ENCODE data around the gene FGFR2.

FGFR2 gene

GRCh38 chr10:121530481-121531075 is 67.7 kb downstream of the FGFR2 start:
- Histone ChIP-seq H3K27ac (ENCODE audit: low read depth, low read length) (no peak overlapping the region), H3K4me1 (ENCODE audit: control insufficient read depth, low read length) (no peaks in the 10 kb centered on the region), H3K4me3 (ENCODE audit: low read length) (no peak overlapping the region), H3K9me2 (replicated peaks; ENCODE audit: control insufficient read depth, low read length) (no peaks in the 10 kb centered on the region), H4K20me1 (ENCODE audit: control insufficient read depth, insufficient read depth, low read depth, low read length) (no peaks in the 10 kb centered on the region), H3K27me3 (ENCODE audit: control insufficient read depth, low read length) (no peaks in the 10 kb centered on the region), H3K36me3 (ENCODE audit: control insufficient read depth, low read length) (no peaks in the 10 kb centered on the region), H3F3A (ENCODE audit: control insufficient read depth, insufficient read depth) (no peaks in the 10 kb centered on the region), H3K4me2 (ENCODE audit: low read length) (no peak overlapping the region), H3K79me2 (ENCODE audit: control insufficient read depth, low read length) (no peaks in the 10 kb centered on the region), H3K9me3 (ENCODE audit: control insufficient read depth, insufficient read depth, low read length) (no peaks in the 10 kb centered on the region)
- TF ChIP-seq CTCF (IDR thresholded peaks at IDR 0.05; ENCODE audit: low read depth, low read length, poor library complexity, severe bottlenecking), result no peak
- TF ChIP-seq EZH2phosphoT487 (IDR thresholded peaks at IDR 0.05; ENCODE audit: borderline replicate concordance, low read length), result no peak

GRCh38 chr10:121527690-121528089 is 70.6 kb downstream of the FGFR2 start:
- Histone ChIP-seq H3K27ac (ENCODE audit: low read depth, low read length) (no peak overlapping the region), H3K79me2 (ENCODE audit: control insufficient read depth, low read length) (no peaks in the 10 kb centered on the region), H3K4me1 (ENCODE audit: control insufficient read depth, low read length) (no peaks in the 10 kb centered on the region), H3F3A (ENCODE audit: control insufficient read depth, insufficient read depth) (no peaks in the 10 kb centered on the region), H3K9me3 (ENCODE audit: control insufficient read depth, insufficient read depth, low read length) (no peaks in the 10 kb centered on the region), H3K4me2 (ENCODE audit: low read length) (no peak overlapping the region), H3K36me3 (ENCODE audit: control insufficient read depth, low read length) (no peaks in the 10 kb centered on the region), H3K9me2 (replicated peaks; ENCODE audit: control insufficient read depth, low read length) (no peaks in the 10 kb centered on the region), H4K20me1 (ENCODE audit: control insufficient read depth, insufficient read depth, low read depth, low read length) (no peaks in the 10 kb centered on the region), H3K4me3 (ENCODE audit: low read length) (no peak overlapping the region), H3K27me3 (ENCODE audit: control insufficient read depth, low read length) (no peaks in the 10 kb centered on the region)
- TF ChIP-seq EZH2phosphoT487 (IDR thresholded peaks at IDR 0.05; ENCODE audit: borderline replicate concordance, low read length) (no peak), CTCF (IDR thresholded peaks at IDR 0.05; ENCODE audit: low read depth, low read length, poor library complexity, severe bottlenecking) (no peak)

- Histone ChIP-seq H3K4me2 (ENCODE audit: low read length) (no peak overlapping the region), H3K79me2 (ENCODE audit: control insufficient read depth, low read length) (no peaks in the 10 kb centered on the region), H3K4me3 (ENCODE audit: low read length) (no peak overlapping the region), H3F3A (ENCODE audit: control insufficient read depth, insufficient read depth) (no peaks in the 10 kb centered on the region), H3K9me2 (replicated peaks; ENCODE audit: control insufficient read depth, low read length) (no peaks in the 10 kb centered on the region), H3K36me3 (ENCODE audit: control insufficient read depth, low read length) (no peaks in the 10 kb centered on the region), H3K27ac (ENCODE audit: low read depth, low read length) (no peak overlapping the region), H3K9me3 (ENCODE audit: control insufficient read depth, insufficient read depth, low read length) (no peaks in the 10 kb centered on the region), H4K20me1 (ENCODE audit: control insufficient read depth, insufficient read depth, low read depth, low read length) (no peaks in the 10 kb centered on the region), H3K27me3 (ENCODE audit: control insufficient read depth, low read length) (no peaks in the 10 kb centered on the region), H3K4me1 (ENCODE audit: control insufficient read depth, low read length) (no peaks in the 10 kb centered on the region)
- no peak for TF ChIP-seq CTCF (IDR thresholded peaks at IDR 0.05; ENCODE audit: low read depth, low read length, poor library complexity, severe bottlenecking)
- no peak for TF ChIP-seq EZH2phosphoT487 (IDR thresholded peaks at IDR 0.05; ENCODE audit: borderline replicate concordance, low read length)
These were observed 71.4 kb downstream of the FGFR2 start for GRCh38 chr10:121526801-121527221.
